HepG2 (cell line): ENCODE measurements around the gene ZBED5.

Source experiments
- CC2D1A ChIP-seq: sonication (generic); formaldehyde crosslinking; IDR thresholded peaks from 2 replicates; pipeline ENCODE4 v1.8.1; 2023; ENCODE audit warnings: mild to moderate bottlenecking, missing genetic modification reagents
- HHEX ChIP-seq: IDR thresholded peaks from 2 replicates; pipeline ENCODE4 v1.6.1; 2016; ENCODE audit warnings: control low read depth
- KAT8 ChIP-seq: IDR thresholded peaks from 2 replicates; pipeline ENCODE4 v1.6.1; 2016; ENCODE audit warnings: missing genetic modification reagents, missing compliant biosample characterization
- POLR2A ChIP-seq, 2 experiments: IDR thresholded peaks; 2 replicates each; pipeline ENCODE4 v1.6.1; 2011; ENCODE audit warnings: low read depth in 2 of 2, low read length in 2 of 2, mild to moderate bottlenecking in 1 of 2, moderate library complexity in 1 of 2; ENCODE audit not compliant: insufficient read depth in 1 of 2
- TCF12 ChIP-seq, 2 experiments: fragments of 450-650 bp in 1 of 2; sonication (generic) in 1 of 2; formaldehyde crosslinking in 1 of 2; IDR thresholded peaks; 2 replicates each; pipeline versions ENCODE4 v1.6.1 to v1.8.0; 2017 to 2022; ENCODE audit warnings: antibody characterized with exemption in 1 of 2, mild to moderate bottlenecking in 1 of 2, missing genetic modification reagents in 1 of 2, moderate library complexity in 1 of 2
- ZFP1 ChIP-seq: IDR thresholded peaks from 2 replicates; pipeline ENCODE4 v1.6.1; 2016
- ZNF766 ChIP-seq: sonication (generic); formaldehyde crosslinking; IDR thresholded peaks from 2 replicates; pipeline ENCODE4 v1.5.0; 2020; ENCODE audit warnings: missing genetic modification reagents, borderline replicate concordance
- TF ChIP-seq, protein P1 (sequence below): sonication (generic); formaldehyde crosslinking; IDR thresholded peaks from 2 replicates; pipeline ENCODE4 v1.9.0; 2021; ENCODE audit warnings: missing genetic modification reagents, borderline replicate concordance
- TF ChIP-seq, protein P2 (sequence below): sonication (generic); formaldehyde crosslinking; IDR thresholded peaks from 2 replicates; pipeline ENCODE4 v1.5.0; 2020; ENCODE audit warnings: missing genetic modification reagents
- TF ChIP-seq, protein P3 (sequence below): sonication (generic); formaldehyde crosslinking; IDR thresholded peaks from 2 replicates; pipeline ENCODE4 v1.5.0; 2020; ENCODE audit warnings: mild to moderate bottlenecking, missing genetic modification reagents, moderate library complexity
- TF ChIP-seq, protein P4 (sequence below): sonication (generic); formaldehyde crosslinking; IDR thresholded peaks from 2 replicates; pipeline ENCODE4 v1.8.0; 2022; ENCODE audit warnings: missing genetic modification reagents, mild to moderate bottlenecking, moderate library complexity, borderline replicate concordance
- TF ChIP-seq, protein P5 (sequence below): sonication (generic); formaldehyde crosslinking; IDR thresholded peaks from 2 replicates; pipeline ENCODE4 v1.4.0; 2020; ENCODE audit warnings: missing genetic modification reagents, borderline replicate concordance

DNA sequence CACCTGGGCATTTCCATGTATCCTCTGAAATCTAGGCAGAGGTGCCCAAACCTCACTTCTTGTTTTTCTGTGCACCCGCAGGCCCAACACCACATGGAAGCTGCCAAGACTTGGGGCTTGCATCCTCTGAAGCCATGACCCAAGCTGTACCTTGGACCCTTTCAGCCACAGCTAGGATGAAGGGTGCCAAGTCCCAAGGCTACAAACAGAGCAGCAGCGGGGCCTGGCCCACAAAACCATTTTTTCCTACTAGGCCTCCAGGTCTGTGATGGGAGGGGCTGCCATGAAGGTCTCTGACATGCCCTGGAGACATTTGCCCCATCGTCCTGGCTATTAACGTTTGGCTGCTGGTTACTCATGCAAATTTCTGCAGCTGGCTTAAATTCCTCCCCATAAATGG is 28.7 kb downstream of the ZBED5 start:
- TF ChIP-seq, protein P1, sequence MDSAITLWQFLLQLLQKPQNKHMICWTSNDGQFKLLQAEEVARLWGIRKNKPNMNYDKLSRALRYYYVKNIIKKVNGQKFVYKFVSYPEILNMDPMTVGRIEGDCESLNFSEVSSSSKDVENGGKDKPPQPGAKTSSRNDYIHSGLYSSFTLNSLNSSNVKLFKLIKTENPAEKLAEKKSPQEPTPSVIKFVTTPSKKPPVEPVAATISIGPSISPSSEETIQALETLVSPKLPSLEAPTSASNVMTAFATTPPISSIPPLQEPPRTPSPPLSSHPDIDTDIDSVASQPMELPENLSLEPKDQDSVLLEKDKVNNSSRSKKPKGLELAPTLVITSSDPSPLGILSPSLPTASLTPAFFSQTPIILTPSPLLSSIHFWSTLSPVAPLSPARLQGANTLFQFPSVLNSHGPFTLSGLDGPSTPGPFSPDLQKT (CRISPR knock-in tag) = no peak
- TF ChIP-seq KAT8 (no peak), CC2D1A (CRISPR knock-in tag) (no peak), TCF12 (IDR thresholded peaks at IDR 0.05) (no peak), TCF12 (CRISPR knock-in tag; IDR thresholded peaks at IDR 0.05) (no peak), ZNF766 (CRISPR knock-in tag) (no peak), POLR2A (IDR thresholded peaks at IDR 0.05; ENCODE audit: insufficient read depth in 1 of 2, low read depth in 2 of 2, low read length in 2 of 2) (no peak), ZFP1 (CRISPR knock-in tag) (no peak), HHEX (CRISPR knock-in tag) (no peak)
- TF ChIP-seq, protein P2, sequence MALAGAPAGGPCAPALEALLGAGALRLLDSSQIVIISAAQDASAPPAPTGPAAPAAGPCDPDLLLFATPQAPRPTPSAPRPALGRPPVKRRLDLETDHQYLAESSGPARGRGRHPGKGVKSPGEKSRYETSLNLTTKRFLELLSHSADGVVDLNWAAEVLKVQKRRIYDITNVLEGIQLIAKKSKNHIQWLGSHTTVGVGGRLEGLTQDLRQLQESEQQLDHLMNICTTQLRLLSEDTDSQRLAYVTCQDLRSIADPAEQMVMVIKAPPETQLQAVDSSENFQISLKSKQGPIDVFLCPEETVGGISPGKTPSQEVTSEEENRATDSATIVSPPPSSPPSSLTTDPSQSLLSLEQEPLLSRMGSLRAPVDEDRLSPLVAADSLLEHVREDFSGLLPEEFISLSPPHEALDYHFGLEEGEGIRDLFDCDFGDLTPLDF (CRISPR knock-in tag) = no peak
- TF ChIP-seq, protein P3, sequence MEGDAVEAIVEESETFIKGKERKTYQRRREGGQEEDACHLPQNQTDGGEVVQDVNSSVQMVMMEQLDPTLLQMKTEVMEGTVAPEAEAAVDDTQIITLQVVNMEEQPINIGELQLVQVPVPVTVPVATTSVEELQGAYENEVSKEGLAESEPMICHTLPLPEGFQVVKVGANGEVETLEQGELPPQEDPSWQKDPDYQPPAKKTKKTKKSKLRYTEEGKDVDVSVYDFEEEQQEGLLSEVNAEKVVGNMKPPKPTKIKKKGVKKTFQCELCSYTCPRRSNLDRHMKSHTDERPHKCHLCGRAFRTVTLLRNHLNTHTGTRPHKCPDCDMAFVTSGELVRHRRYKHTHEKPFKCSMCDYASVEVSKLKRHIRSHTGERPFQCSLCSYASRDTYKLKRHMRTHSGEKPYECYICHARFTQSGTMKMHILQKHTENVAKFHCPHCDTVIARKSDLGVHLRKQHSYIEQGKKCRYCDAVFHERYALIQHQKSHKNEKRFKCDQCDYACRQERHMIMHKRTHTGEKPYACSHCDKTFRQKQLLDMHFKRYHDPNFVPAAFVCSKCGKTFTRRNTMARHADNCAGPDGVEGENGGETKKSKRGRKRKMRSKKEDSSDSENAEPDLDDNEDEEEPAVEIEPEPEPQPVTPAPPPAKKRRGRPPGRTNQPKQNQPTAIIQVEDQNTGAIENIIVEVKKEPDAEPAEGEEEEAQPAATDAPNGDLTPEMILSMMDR (CRISPR knock-in tag) = no peak
- TF ChIP-seq, protein P4, sequence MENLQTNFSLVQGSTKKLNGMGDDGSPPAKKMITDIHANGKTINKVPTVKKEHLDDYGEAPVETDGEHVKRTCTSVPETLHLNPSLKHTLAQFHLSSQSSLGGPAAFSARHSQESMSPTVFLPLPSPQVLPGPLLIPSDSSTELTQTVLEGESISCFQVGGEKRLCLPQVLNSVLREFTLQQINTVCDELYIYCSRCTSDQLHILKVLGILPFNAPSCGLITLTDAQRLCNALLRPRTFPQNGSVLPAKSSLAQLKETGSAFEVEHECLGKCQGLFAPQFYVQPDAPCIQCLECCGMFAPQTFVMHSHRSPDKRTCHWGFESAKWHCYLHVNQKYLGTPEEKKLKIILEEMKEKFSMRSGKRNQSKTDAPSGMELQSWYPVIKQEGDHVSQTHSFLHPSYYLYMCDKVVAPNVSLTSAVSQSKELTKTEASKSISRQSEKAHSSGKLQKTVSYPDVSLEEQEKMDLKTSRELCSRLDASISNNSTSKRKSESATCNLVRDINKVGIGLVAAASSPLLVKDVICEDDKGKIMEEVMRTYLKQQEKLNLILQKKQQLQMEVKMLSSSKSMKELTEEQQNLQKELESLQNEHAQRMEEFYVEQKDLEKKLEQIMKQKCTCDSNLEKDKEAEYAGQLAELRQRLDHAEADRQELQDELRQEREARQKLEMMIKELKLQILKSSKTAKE (CRISPR knock-in tag) = no peak
- TF ChIP-seq, protein P5, sequence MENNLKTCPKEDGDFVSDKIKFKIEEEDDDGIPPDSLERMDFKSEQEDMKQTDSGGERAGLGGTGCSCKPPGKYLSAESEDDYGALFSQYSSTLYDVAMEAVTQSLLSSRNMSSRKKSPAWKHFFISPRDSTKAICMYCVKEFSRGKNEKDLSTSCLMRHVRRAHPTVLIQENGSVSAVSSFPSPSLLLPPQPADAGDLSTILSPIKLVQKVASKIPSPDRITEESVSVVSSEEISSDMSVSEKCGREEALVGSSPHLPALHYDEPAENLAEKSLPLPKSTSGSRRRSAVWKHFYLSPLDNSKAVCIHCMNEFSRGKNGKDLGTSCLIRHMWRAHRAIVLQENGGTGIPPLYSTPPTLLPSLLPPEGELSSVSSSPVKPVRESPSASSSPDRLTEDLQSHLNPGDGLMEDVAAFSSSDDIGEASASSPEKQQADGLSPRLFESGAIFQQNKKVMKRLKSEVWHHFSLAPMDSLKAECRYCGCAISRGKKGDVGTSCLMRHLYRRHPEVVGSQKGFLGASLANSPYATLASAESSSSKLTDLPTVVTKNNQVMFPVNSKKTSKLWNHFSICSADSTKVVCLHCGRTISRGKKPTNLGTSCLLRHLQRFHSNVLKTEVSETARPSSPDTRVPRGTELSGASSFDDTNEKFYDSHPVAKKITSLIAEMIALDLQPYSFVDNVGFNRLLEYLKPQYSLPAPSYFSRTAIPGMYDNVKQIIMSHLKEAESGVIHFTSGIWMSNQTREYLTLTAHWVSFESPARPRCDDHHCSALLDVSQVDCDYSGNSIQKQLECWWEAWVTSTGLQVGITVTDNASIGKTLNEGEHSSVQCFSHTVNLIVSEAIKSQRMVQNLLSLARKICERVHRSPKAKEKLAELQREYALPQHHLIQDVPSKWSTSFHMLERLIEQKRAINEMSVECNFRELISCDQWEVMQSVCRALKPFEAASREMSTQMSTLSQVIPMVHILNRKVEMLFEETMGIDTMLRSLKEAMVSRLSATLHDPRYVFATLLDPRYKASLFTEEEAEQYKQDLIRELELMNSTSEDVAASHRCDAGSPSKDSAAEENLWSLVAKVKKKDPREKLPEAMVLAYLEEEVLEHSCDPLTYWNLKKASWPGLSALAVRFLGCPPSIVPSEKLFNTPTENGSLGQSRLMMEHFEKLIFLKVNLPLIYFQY (CRISPR knock-in tag) = no peak
